ENCODE data around the gene LLGL2. TPM values are rescaled to one million over a fixed set of nuclear protein-coding genes. Genes with fewer than 3 reads are reported as not detected.
A peak's percentile ranks its signal among the peaks of the same experiment; 100 is the strongest.

LLGL2 gene
- total and polyA plus RNA-seq, 3 experiments from 2014 or later: 17.1 to 39.5 (median 17.8) TPM

DNA sequence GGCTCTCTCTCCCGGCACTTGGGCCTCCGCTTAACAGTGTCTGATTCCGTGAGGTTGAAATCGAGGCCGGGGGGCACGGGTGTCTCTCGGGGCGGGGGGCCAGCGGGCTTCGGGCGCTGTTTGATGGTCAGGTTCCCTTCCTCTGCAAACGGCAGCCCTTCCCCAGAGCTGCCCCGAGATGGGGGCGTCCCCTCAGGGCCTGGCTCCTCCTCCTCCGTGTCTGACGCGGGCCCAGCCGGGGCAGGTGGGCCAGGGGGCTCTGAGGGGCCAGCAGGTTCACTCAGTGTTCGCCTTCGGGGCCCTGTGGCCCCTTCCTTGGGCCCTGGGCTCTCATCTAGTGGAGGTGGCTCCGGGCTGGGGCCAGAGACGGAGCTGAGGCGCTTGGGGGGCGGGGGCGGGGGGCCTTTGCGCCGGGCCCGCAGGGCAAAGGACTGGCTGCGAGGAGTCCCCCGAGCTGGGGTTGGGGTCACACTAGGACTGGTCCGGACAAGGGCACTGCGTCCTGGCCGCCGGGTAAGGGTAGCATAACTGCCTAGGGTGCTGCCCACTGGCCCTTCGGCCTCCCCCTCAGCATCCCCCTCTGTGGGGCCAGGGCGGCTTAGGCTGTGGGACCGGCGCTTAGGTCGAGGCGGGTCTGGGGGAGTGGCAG lies 23.3 kb upstream of the LLGL2 start:
- Mint-ChIP-seq H3K9me3 (no peaks in the 10 kb centered on the region), H3K36me3 (peaks cover 0 to 31% (median 1%) of the 10 kb centered on the region in 3 donors), H3K4me3 (no peak overlapping the region), H3K27me3 (no peaks in the 10 kb centered on the region), H3K27ac (no peak overlapping the region), H3K4me1 (peaks cover 0 to 4% (median 0%) of the 10 kb centered on the region in 3 donors)
- no peaks in the 10 kb centered on the region for H3K36me3 ChIP-seq (ENCODE audit: insufficient read depth, low read length)
- ChIA-PET CTCF (interaction anchor here (1.0 to 1.4 kb wide), 3 partner anchors 14 to 246 kb away, joined by 3 read pairs; partner anchors contain the start of gene TSEN54), POLR2A (no interaction called here)
- no peak overlapping the region for H3K27ac ChIP-seq (ENCODE audit: low read depth, low read length)
- no peaks in the 10 kb centered on the region for H3K27me3 ChIP-seq (ENCODE audit: insufficient read depth, low read length, poor library complexity, severe bottlenecking)
- peak in 1 of 5 donors; percentile 44 for DNase-seq
- H3K4me1 ChIP-seq (ENCODE audit: insufficient read depth, low read length): peaks cover 6% of the 10 kb centered on the region
- H3K4me3 ChIP-seq (ENCODE audit: low read length): no peak overlapping the region
- no peaks in the 10 kb centered on the region for H3K9me3 ChIP-seq (ENCODE audit: low read length)

DNA sequence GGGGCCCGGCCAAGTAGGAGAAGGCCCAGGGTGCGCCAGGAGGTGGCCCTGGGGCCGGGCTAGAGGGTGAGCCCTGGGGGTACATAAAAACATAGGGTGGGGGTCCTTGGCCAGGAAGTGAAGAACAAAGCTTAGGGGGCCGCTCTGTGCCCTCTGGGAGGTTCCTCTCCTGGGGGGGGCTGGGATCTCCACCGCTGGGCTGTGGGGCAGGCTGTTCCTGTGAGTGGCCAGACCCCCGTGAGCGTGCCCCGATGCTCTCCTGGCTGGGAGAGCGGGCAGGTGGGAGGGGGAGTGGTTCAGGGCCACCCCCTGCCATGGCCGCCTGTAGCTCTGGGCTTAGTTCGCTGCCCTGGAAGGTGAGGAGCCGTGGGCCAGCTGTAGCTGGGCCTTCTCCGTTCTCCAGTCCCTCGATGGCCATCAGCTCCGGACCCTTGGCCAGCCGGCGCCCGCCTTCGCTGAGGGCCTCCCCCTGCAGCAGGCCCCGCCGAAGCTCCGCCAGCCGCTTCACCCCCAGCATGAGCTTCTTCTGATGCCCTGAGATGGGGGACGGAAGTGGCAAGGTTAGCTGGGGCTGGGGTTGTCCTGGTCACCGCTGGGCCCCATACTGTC lies 22.7 kb upstream of the LLGL2 start:
- Histone ChIP-seq H3K27ac (ENCODE audit: low read depth, low read length) (no peak overlapping the region), H3K36me3 (ENCODE audit: insufficient read depth, low read length) (no peaks in the 10 kb centered on the region), H3K9me3 (ENCODE audit: low read length) (no peaks in the 10 kb centered on the region), H3K4me1 (ENCODE audit: insufficient read depth, low read length) (peaks cover 6% of the 10 kb centered on the region), H3K27me3 (ENCODE audit: insufficient read depth, low read length, poor library complexity, severe bottlenecking) (no peaks in the 10 kb centered on the region), H3K4me3 (ENCODE audit: low read length) (no peak overlapping the region)
- ChIA-PET POLR2A (no interaction called here), CTCF (interaction anchor here (1.0 to 2.6 kb wide), 5 partner anchors 13 to 245 kb away, joined by 3 to 8 read pairs (median 3); partner anchors contain the start of gene TSEN54)
- H3K27ac Mint-ChIP-seq: no peak overlapping the region
- H3K27me3 Mint-ChIP-seq: no peaks in the 10 kb centered on the region
- peak in 1 of 5 donors; percentile 39 for DNase-seq
- peaks cover 0 to 4% (median 0%) of the 10 kb centered on the region in 3 donors for H3K4me1 Mint-ChIP-seq
- H3K4me3 Mint-ChIP-seq: no peak overlapping the region
- H3K9me3 Mint-ChIP-seq: no peaks in the 10 kb centered on the region
- H3K36me3 Mint-ChIP-seq: peaks cover 0 to 25% (median 0%) of the 10 kb centered on the region in 3 donors

- no peaks in the 10 kb centered on the region for H3K36me3 ChIP-seq (ENCODE audit: insufficient read depth, low read length)
- no peak overlapping the region for H3K27ac ChIP-seq (ENCODE audit: low read depth, low read length)
- ChIA-PET CTCF (interaction anchor here (1.0 to 2.6 kb wide), 7 partner anchors 10 to 244 kb away, joined by 3 to 8 read pairs (median 3); partner anchors contain the start of gene TSEN54), POLR2A (no interaction called here)
- H3K36me3 Mint-ChIP-seq: peaks cover 0 to 19% (median 0%) of the 10 kb centered on the region in 3 donors
- H3K4me3 ChIP-seq (ENCODE audit: low read length): no peak overlapping the region
- H3K4me3 Mint-ChIP-seq: no peak overlapping the region
- H3K9me3 Mint-ChIP-seq: no peaks in the 10 kb centered on the region
- no peaks in the 10 kb centered on the region for H3K27me3 ChIP-seq (ENCODE audit: insufficient read depth, low read length, poor library complexity, severe bottlenecking)
- H3K4me1 ChIP-seq (ENCODE audit: insufficient read depth, low read length): peaks cover 6% of the 10 kb centered on the region
- H3K9me3 ChIP-seq (ENCODE audit: low read length): no peaks in the 10 kb centered on the region
- peak in 1 of 5 donors; percentile 43 for DNase-seq
- no peaks in the 10 kb centered on the region for H3K27me3 Mint-ChIP-seq
- H3K4me1 Mint-ChIP-seq: peaks cover 0 to 4% (median 0%) of the 10 kb centered on the region in 3 donors
- H3K27ac Mint-ChIP-seq: no peak overlapping the region
Measured at GRCh38 chr17:75503337-75503950, 22.1 kb upstream of the LLGL2 start.

DNA sequence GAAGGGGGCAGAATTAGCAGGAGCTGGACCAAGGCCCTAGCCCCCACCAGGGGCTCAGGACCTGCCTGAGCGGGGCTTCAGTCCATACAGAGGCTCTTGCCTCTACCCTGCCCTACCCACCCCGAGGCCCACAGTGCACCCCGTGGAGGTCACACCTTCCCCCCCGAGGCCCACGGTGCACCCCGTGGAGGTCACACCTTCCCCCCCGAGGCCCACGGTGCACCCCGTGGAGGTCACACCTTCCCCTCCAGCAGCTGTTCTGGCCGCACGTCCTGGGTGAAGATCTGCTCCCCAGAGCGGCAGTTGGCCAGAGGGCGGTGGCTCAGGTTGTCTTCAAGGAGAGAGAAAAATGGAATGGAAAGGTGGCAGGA lies 21.5 kb upstream of the LLGL2 start:
- H3K4me1 Mint-ChIP-seq: peaks cover 0 to 4% (median 0%) of the 10 kb centered on the region in 3 donors
- Histone ChIP-seq H3K27ac (ENCODE audit: low read depth, low read length) (no peak overlapping the region), H3K4me1 (ENCODE audit: insufficient read depth, low read length) (peaks cover 6% of the 10 kb centered on the region), H3K27me3 (ENCODE audit: insufficient read depth, low read length, poor library complexity, severe bottlenecking) (no peaks in the 10 kb centered on the region), H3K36me3 (ENCODE audit: insufficient read depth, low read length) (no peaks in the 10 kb centered on the region), H3K9me3 (ENCODE audit: low read length) (no peaks in the 10 kb centered on the region), H3K4me3 (ENCODE audit: low read length) (no peak overlapping the region)
- no peak overlapping the region for H3K27ac Mint-ChIP-seq
- CTCF ChIA-PET: interaction anchor here (0.7 to 2.6 kb wide), 7 partner anchors 10 to 77 kb away, joined by 3 to 8 read pairs (median 4); partner anchors contain the start of genes LLGL2 and TSEN54
- POLR2A ChIA-PET: no interaction called here
- peaks cover 0 to 3% of the 10 kb centered on the region in 2 donors for H3K27me3 Mint-ChIP-seq
- no peaks in the 10 kb centered on the region for H3K9me3 Mint-ChIP-seq
- peaks cover 0 to 13% (median 0%) of the 10 kb centered on the region in 3 donors for H3K36me3 Mint-ChIP-seq
- no peak for DNase-seq
- peak overlapping the region in 2 of 7 donors; percentile 1 to 76 for H3K4me3 Mint-ChIP-seq

- peaks cover 0 to 4% (median 0%) of the 10 kb centered on the region in 3 donors for H3K4me1 Mint-ChIP-seq
- no peaks in the 10 kb centered on the region for H3K9me3 Mint-ChIP-seq
- peak; percentile 24 to 70 (median 34) for DNase-seq
- no peak overlapping the region for H3K4me3 ChIP-seq (ENCODE audit: low read length)
- H3K9me3 ChIP-seq (ENCODE audit: low read length): no peaks in the 10 kb centered on the region
- no peak overlapping the region for H3K27ac Mint-ChIP-seq
- peaks cover 0 to 8% (median 0%) of the 10 kb centered on the region in 3 donors for H3K36me3 Mint-ChIP-seq
- no peaks in the 10 kb centered on the region for H3K27me3 ChIP-seq (ENCODE audit: insufficient read depth, low read length, poor library complexity, severe bottlenecking)
- no peaks in the 10 kb centered on the region for H3K36me3 ChIP-seq (ENCODE audit: insufficient read depth, low read length)
- peaks cover 6% of the 10 kb centered on the region for H3K4me1 ChIP-seq (ENCODE audit: insufficient read depth, low read length)
- peaks cover 0 to 3% of the 10 kb centered on the region in 2 donors for H3K27me3 Mint-ChIP-seq
- peak overlapping the region in 2 of 7 donors; percentile 1 to 76 for H3K4me3 Mint-ChIP-seq
- ChIA-PET POLR2A (interaction anchor here (0.8 kb wide), 1 partner anchor 21 kb away, joined by 3 read pairs; the partner anchor contains the start of gene LLGL2), CTCF (interaction anchor here (0.7 to 2.6 kb wide), 10 partner anchors 9 to 168 kb away, joined by 3 to 8 read pairs (median 4); partner anchors contain the start of genes LLGL2 and TSEN54)
- no peak overlapping the region for H3K27ac ChIP-seq (ENCODE audit: low read depth, low read length)
Measured at GRCh38 chr17:75504347-75505151, 20.9 kb upstream of the LLGL2 start.

GRCh38 chr17:75505152-75505409 lies 20.4 kb upstream of the LLGL2 start:
- POLR2A ChIA-PET: interaction anchor here (0.8 kb wide), 1 partner anchor 20 kb away, joined by 3 read pairs; the partner anchor contains the start of gene LLGL2
- Histone ChIP-seq H3K4me1 (ENCODE audit: insufficient read depth, low read length) (peaks cover 6% of the 10 kb centered on the region), H3K27ac (ENCODE audit: low read depth, low read length) (no peak overlapping the region), H3K36me3 (ENCODE audit: insufficient read depth, low read length) (no peaks in the 10 kb centered on the region), H3K4me3 (ENCODE audit: low read length) (no peak overlapping the region), H3K27me3 (ENCODE audit: insufficient read depth, low read length, poor library complexity, severe bottlenecking) (no peaks in the 10 kb centered on the region), H3K9me3 (ENCODE audit: low read length) (no peaks in the 10 kb centered on the region)
- Mint-ChIP-seq H3K36me3 (peaks cover 0 to 3% (median 0%) of the 10 kb centered on the region in 3 donors), H3K9me3 (no peaks in the 10 kb centered on the region), H3K27ac (no peak overlapping the region), H3K27me3 (peaks cover 0 to 3% of the 10 kb centered on the region in 2 donors), H3K4me1 (peaks cover 0 to 4% (median 0%) of the 10 kb centered on the region in 3 donors), H3K4me3 (peak overlapping the region in 1 of 7 donors; percentile 54)
- CTCF ChIA-PET: interaction anchor here (0.7 to 2.6 kb wide), 8 partner anchors 9 to 168 kb away, joined by 3 to 8 read pairs (median 4); partner anchors contain the start of gene TSEN54
- no peak for DNase-seq

GRCh38 chr17:75505640-75506039 lies 19.9 kb upstream of the LLGL2 start:
- ChIA-PET CTCF (interaction anchor here (0.8 to 2.0 kb wide), 3 partner anchors 13 to 169 kb away, joined by 3 to 7 read pairs (median 6); no protein-coding TSS in a partner anchor), POLR2A (no interaction called here)

More at GRCh38 chr17:75505640-75506039, 19.9 kb upstream of the LLGL2 start:
- Histone ChIP-seq H3K4me3 (ENCODE audit: low read length) (no peak overlapping the region), H3K27ac (ENCODE audit: low read depth, low read length) (no peak overlapping the region), H3K36me3 (ENCODE audit: insufficient read depth, low read length) (no peaks in the 10 kb centered on the region), H3K27me3 (ENCODE audit: insufficient read depth, low read length, poor library complexity, severe bottlenecking) (no peaks in the 10 kb centered on the region), H3K4me1 (ENCODE audit: insufficient read depth, low read length) (peaks cover 6% of the 10 kb centered on the region), H3K9me3 (ENCODE audit: low read length) (no peaks in the 10 kb centered on the region)
- no peaks in the 10 kb centered on the region for H3K9me3 Mint-ChIP-seq
- no peak for DNase-seq
- peaks cover 0 to 4% (median 0%) of the 10 kb centered on the region in 3 donors for H3K4me1 Mint-ChIP-seq
- H3K4me3 Mint-ChIP-seq: no peak overlapping the region
- no peaks in the 10 kb centered on the region for H3K36me3 Mint-ChIP-seq
- no peak overlapping the region for H3K27ac Mint-ChIP-seq
- peaks cover 0 to 3% of the 10 kb centered on the region in 2 donors for H3K27me3 Mint-ChIP-seq

Data from CD8-positive, alpha-beta memory T cell (primary cell).